K562 (cell line): ENCODE results near the gene CHAMP1. TPM values are rescaled to one million over a fixed set of nuclear protein-coding genes. Genes with fewer than 3 reads are reported as not detected.
"Not testable (repeated sequence)": the region's sequence is repeated elsewhere in the genome, so short reads cannot be mapped to it uniquely, and the experiment has no call there.

ENCODE experiments used
- ATAC-seq: fragments of 200-7000 bp; cut with Tn5 transposase; 3 replicates; pipeline ENCODE4 v1.9.1; 2020; ENCODE audit warnings: moderate library complexity
- BruUV-seq: library from RNA; stranded (reverse); fragments of 400-500 nt; replicated peaks from 2 replicates; lab custom pipeline; 2021; lab: Mats Ljungman, UMichigan
- CTCF ChIA-PET: fragments of 300-600 bp; formaldehyde crosslinking; extraction: SDS; loops from one replicate; lab custom pipeline; 2021; ENCODE audit warnings: low intra/inter-chr PET ratio; lab: Yijun Ruan, JAX
- POLR2A ChIA-PET: fragments of 300-600, 350-650 bp; sonication (Branson Sonifier 250); formaldehyde crosslinking; extraction: SDS; loops from one replicate; lab custom pipeline; 2021; ENCODE audit warnings: antibody characterized with exemption, inconsistent platforms; lab: Yijun Ruan, JAX
- DNase-seq, 4 experiments: peaks; one replicate each; pipeline versions ENCODE4 v3.0.0 to v3.0.0-alpha.2; 2011 to 2018; ENCODE audit warnings: low spot score in 3 of 4, mixed read lengths in 3 of 4; ENCODE audit errors: extremely low read depth in 1 of 4
- FAIRE-seq: peaks from 2 replicates; lab custom pipeline; 2011; peaks lifted over from hg19 to GRCh38; lab: Jason Lieb, UNC
- H2AFZ ChIP-seq: 2 replicates; pipeline ENCODE4 v1.6.0; 2011; ENCODE audit warnings: low read depth, low read length, control low read depth, inconsistent platforms
- H3K27ac ChIP-seq: fragments of 200-600 bp; 3 replicates; pipeline ENCODE4 v1.8.0; 2011; ENCODE audit warnings: low read depth, mild to moderate bottlenecking, control low read depth, inconsistent platforms, low read length, moderate library complexity, mixed read lengths; ENCODE audit errors: extremely low read depth
- H3K27me3 ChIP-seq, 2 experiments: fragments of 300-600 bp in 1 of 2; 2 replicates in 1 of 2; 3 replicates in 1 of 2; pipeline versions ENCODE4 v1.6.0 to v1.8.0; 2011; ENCODE audit warnings: inconsistent platforms in 2 of 2, low read length in 2 of 2, mild to moderate bottlenecking in 1 of 2, mixed read lengths in 1 of 2, moderate library complexity in 1 of 2; ENCODE audit not compliant: control insufficient read depth in 2 of 2, insufficient read depth in 2 of 2
- H3K36me3 ChIP-seq: fragments of 300-600 bp; 3 replicates; pipeline ENCODE4 v1.8.0; 2011; ENCODE audit warnings: mild to moderate bottlenecking, low read length, inconsistent platforms; ENCODE audit not compliant: control insufficient read depth, insufficient read depth
- H3K4me1 ChIP-seq, 2 experiments: fragments of 200-600 bp in 1 of 2; replicated peaks in 1 of 2; 2 replicates in 1 of 2; 3 replicates in 1 of 2; pipeline versions ENCODE4 v1.5.1 to v1.8.0; 2011; ENCODE audit warnings: inconsistent platforms in 2 of 2, low read length in 2 of 2, mild to moderate bottlenecking in 1 of 2, mixed read lengths in 1 of 2, moderate library complexity in 1 of 2; ENCODE audit not compliant: control insufficient read depth in 2 of 2, insufficient read depth in 2 of 2
- H3K4me2 ChIP-seq: 2 replicates; pipeline ENCODE4 v1.6.1; 2011; ENCODE audit warnings: low read length, control low read depth, inconsistent platforms, mixed read lengths; ENCODE audit not compliant: insufficient read depth
- H3K4me3 ChIP-seq: fragments of 200-600 bp; sonication (generic), shearing (Covaris generic); 2 replicates; pipeline ENCODE4 v1.5.1; 2016; ENCODE audit warnings: control low read depth, inconsistent platforms
- H3K79me2 ChIP-seq: fragments of 200-600 bp; 3 replicates; pipeline ENCODE4 v1.8.0; 2011; ENCODE audit warnings: low read length, inconsistent platforms; ENCODE audit not compliant: control insufficient read depth, insufficient read depth
- H3K9ac ChIP-seq, 2 experiments: 2 replicates each; pipeline versions ENCODE4 v1.6.0 to v1.6.1; 2011; ENCODE audit warnings: low read depth in 2 of 2, low read length in 2 of 2, control low read depth in 1 of 2, inconsistent platforms in 1 of 2, mild to moderate bottlenecking in 1 of 2, mixed read lengths in 1 of 2; ENCODE audit not compliant: insufficient read depth in 1 of 2
- H3K9me1 ChIP-seq: one replicate; pipeline ENCODE4 v1.6.0; 2011; ENCODE audit warnings: inconsistent platforms, mild to moderate bottlenecking, low read length, moderate library complexity; ENCODE audit not compliant: control insufficient read depth, insufficient read depth
- H3K9me3 ChIP-seq: replicated peaks from 2 replicates; pipeline ENCODE4 v1.5.1; 2011; ENCODE audit warnings: low read depth, low read length, inconsistent platforms; ENCODE audit not compliant: control insufficient read depth, insufficient read depth
- H4K20me1 ChIP-seq: replicated peaks from 2 replicates; pipeline ENCODE4 v1.6.1; 2011; ENCODE audit warnings: low read length, inconsistent platforms, mixed read lengths; ENCODE audit not compliant: control insufficient read depth, insufficient read depth
- CCNT2 ChIP-seq: IDR thresholded peaks from 2 replicates; pipeline ENCODE4 v1.6.1; 2011; ENCODE audit warnings: borderline replicate concordance, low read depth, mild to moderate bottlenecking, moderate library complexity, mixed read lengths, low read length; ENCODE audit not compliant: insufficient read length; ENCODE audit errors: extremely low read depth
- HDAC1 ChIP-seq, 2 experiments: fragments of 450-650 bp; IDR thresholded peaks; 2 replicates each; pipeline ENCODE4 v1.6.1; 2016 to 2017; ENCODE audit warnings: inconsistent platforms in 1 of 2, mild to moderate bottlenecking in 1 of 2, moderate library complexity in 1 of 2
- IRF1 ChIP-seq: sonication (generic); formaldehyde crosslinking; IDR thresholded peaks from 2 replicates; pipeline ENCODE4 v1.8.0; 2022; ENCODE audit warnings: missing genetic modification reagents, mild to moderate bottlenecking, borderline replicate concordance
- KLF13 ChIP-seq: fragments of 450-650 bp; IDR thresholded peaks from 2 replicates; pipeline ENCODE4 v1.6.1; 2016; ENCODE audit warnings: missing genetic modification characterization, low read depth, mild to moderate bottlenecking, missing compliant biosample characterization, moderate library complexity, borderline replicate concordance
- MAZ ChIP-seq, 2 experiments: fragments of 450-650 bp in 1 of 2; sonication (generic) in 1 of 2; formaldehyde crosslinking; IDR thresholded peaks in 1 of 2; conservative IDR thresholded peaks in 1 of 2; 2 replicates each; pipeline versions ENCODE4 v1.4.0 to v1.5.0; 2020; ENCODE audit warnings: mild to moderate bottlenecking in 1 of 2, missing genetic modification reagents in 1 of 2
- MIER1 ChIP-seq: fragments of 450-650 bp; IDR thresholded peaks from 2 replicates; pipeline ENCODE4 v1.6.1; 2016; ENCODE audit warnings: antibody characterized with exemption, mild to moderate bottlenecking, low read depth
- MLX ChIP-seq, 2 experiments: fragments of 450-650 bp in 1 of 2; sonication (generic) in 1 of 2; formaldehyde crosslinking; conservative IDR thresholded peaks; 2 replicates each; pipeline versions ENCODE4 v1.4.0 to v1.8.1; 2020 to 2022; ENCODE audit warnings: mild to moderate bottlenecking in 1 of 2, missing genetic modification reagents in 1 of 2
- NCOR1 ChIP-seq: fragments of 450-650 bp; IDR thresholded peaks from 2 replicates; pipeline ENCODE4 v1.6.1; 2016; ENCODE audit warnings: mild to moderate bottlenecking, moderate library complexity
- RBM25 ChIP-seq: fragments of 200-400 bp; formaldehyde crosslinking; IDR thresholded peaks from 2 replicates; pipeline ENCODE4 v1.6.1; 2018; ENCODE audit warnings: low read length, low read depth, moderate library complexity; ENCODE audit not compliant: severe bottlenecking
- SIX5 ChIP-seq, 2 experiments: IDR thresholded peaks; 2 replicates each; pipeline ENCODE4 v1.6.1; 2011; ENCODE audit warnings: low read length in 2 of 2, borderline replicate concordance in 1 of 2, low read depth in 1 of 2, mild to moderate bottlenecking in 1 of 2, moderate library complexity in 1 of 2; ENCODE audit not compliant: insufficient read depth in 1 of 2
- ZNF146 ChIP-seq: IDR thresholded peaks from one replicate; pipeline ENCODE4 v1.6.1; 2018; ENCODE audit warnings: missing compliant biosample characterization; ENCODE audit not compliant: unreplicated experiment
- WGBS: fragments of 100-300 bp; shearing (Covaris generic); methylation state at CpG from one replicate; pipeline ENCODE4 v1.1.6; 2016; ENCODE audit warnings: low coverage, mixed read lengths; ENCODE audit not compliant: insufficient coverage; ENCODE audit errors: missing lambda C conversion rate; 5-methylcytosine and 5-hydroxymethylcytosine counted together
- in situ Hi-C: fragments of 300-500 bp; cut with MboI; formaldehyde crosslinking; loops from 4 replicates; pipeline ENCODE4 v1.15.0; 2018; ENCODE audit warnings: inconsistent platforms, mixed read lengths
- intact Hi-C: fragments of 100-400 bp; cut with micrococcal nuclease; formaldehyde crosslinking; loops from 2 replicates; pipeline ENCODE4 v1.14.2; 2022
- polyA plus RNA-seq, 8 experiments: library from polyadenylated mRNA; depleted of rRNA in 4 of 8; stranded (reverse) in 5 of 8; unstranded in 3 of 8; fragments of >200 nt; fragmentation: Nextera tagmentation in 2 of 8; fragmentation: Illumina TruSeq in 1 of 8; extraction: Ambion mirVana in 2 of 8; extraction: Trizol in 1 of 8; gene quantifications; 2 replicates each; pipeline versions ENCODE4 v1.2.1 to v1.2.3, GENCODE V29; 2011 to 2014; ENCODE audit warnings: inconsistent platforms in 1 of 8, missing spikeins in 1 of 8
- total RNA-seq, 7 experiments: library from RNA; depleted of rRNA in 6 of 7; stranded (reverse); fragments of >200 nt in 6 of 7; fragmentation: Illumina TruSeq in 2 of 7; extraction: Trizol in 2 of 7; gene quantifications; 2 replicates each; pipeline versions ENCODE4 v1.2.1 to v1.2.3, GENCODE V29; 2011 to 2021; ENCODE audit warnings: low replicate concordance in 1 of 7
- TF ChIP-seq, protein P1 (sequence below): fragments of 250-450 bp; sonication (Bioruptor Pico); IDR thresholded peaks from 2 replicates; pipeline ENCODE4 v1.4.0; 2020

The CHAMP1 gene
- total and polyA plus RNA-seq, 9 of the 15 experiments (the other 6 are each of a cell fraction or from before 2014, with no cell fraction given): 0.70 to 40.6 (median 15.3) TPM

- H2AFZ ChIP-seq, CTCF ChIA-PET, intact Hi-C loops, in situ Hi-C loops, H3K4me2 ChIP-seq, H3K27ac ChIP-seq, H3K79me2 ChIP-seq, BruUV-seq, DNase-seq, H3K4me3 ChIP-seq, H3K36me3 ChIP-seq, H3K9me3 ChIP-seq, ATAC-seq, H3K4me1 ChIP-seq, H4K20me1 ChIP-seq: not testable (repeated sequence)
- peak; percentile 42 for TF ChIP-seq RBM25
- peak; percentile 83 for TF ChIP-seq ZNF146 (CRISPR knock-in tag)
- TF ChIP-seq, all 486 proteins: peak for 2; not testable (repeated sequence) for 484
- H3K9ac ChIP-seq, H3K27me3 ChIP-seq, FAIRE-seq, H3K9me1 ChIP-seq: not testable (repeated sequence)
- POLR2A ChIA-PET: interaction anchor here (0.9 kb wide), 1 partner anchor 17 kb away, joined by 3 read pairs; no protein-coding TSS in a partner anchor
- WGBS: 70% methylated on average over 1 of the region's 1 CpG
Measured at GRCh38 chr13:114336457-114336856, 22.2 kb downstream of the CHAMP1 start.

DNA sequence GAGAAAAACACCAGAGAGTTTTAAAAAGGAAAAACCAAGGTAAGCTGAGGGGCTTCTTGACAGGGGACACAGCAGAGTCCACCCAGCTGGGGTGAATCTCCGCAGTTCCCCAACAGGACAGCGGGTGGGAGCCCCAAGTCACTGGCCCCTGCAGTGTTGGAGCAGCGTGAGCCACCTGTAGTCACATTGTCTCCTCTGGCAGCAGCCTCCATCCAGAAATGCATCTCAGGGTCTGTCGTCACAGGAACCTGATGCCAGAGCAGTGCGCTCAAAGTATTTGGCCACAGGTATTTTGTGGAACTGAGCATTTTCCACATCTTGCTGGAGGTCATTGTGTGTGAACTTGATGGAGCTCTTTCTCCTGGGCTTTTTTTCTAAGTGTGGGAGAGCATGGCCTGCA, 24.7 kb downstream of the CHAMP1 start:
- H2AFZ ChIP-seq: no peak overlapping the region
- in situ Hi-C loops: no loop called here
- no peak overlapping the region for H3K4me2 ChIP-seq
- H3K9ac ChIP-seq: 0 out of 4 replicates have a peak overlapping the region, but pooled peaks of 1 of the 2 experiments have one; percentile 45
- peak; percentile 45; the same call in 1 of the 3 replicates for ATAC-seq
- H3K27ac ChIP-seq: no peak overlapping the region
- POLR2A ChIA-PET: no interaction called here
- no peaks in the 10 kb centered on the region for H3K9me3 ChIP-seq
- H3K27me3 ChIP-seq: no peaks in the 10 kb centered on the region
- no peaks in the 10 kb centered on the region for H4K20me1 ChIP-seq
- CTCF ChIA-PET: no interaction called here
- no peak for TF ChIP-seq KLF13 (tag)
- TF ChIP-seq HDAC1 (IDR thresholded peaks at IDR 0.05): no peak
- TF ChIP-seq MIER1: no peak
- TF ChIP-seq NCOR1: no peak
- TF ChIP-seq CCNT2: no peak
- TF ChIP-seq SIX5 (IDR thresholded peaks at IDR 0.05; ENCODE audit: borderline replicate concordance in 1 of 2, insufficient read depth in 1 of 2, low read depth in 1 of 2, low read length in 2 of 2): no peak
- TF ChIP-seq, protein P1, sequence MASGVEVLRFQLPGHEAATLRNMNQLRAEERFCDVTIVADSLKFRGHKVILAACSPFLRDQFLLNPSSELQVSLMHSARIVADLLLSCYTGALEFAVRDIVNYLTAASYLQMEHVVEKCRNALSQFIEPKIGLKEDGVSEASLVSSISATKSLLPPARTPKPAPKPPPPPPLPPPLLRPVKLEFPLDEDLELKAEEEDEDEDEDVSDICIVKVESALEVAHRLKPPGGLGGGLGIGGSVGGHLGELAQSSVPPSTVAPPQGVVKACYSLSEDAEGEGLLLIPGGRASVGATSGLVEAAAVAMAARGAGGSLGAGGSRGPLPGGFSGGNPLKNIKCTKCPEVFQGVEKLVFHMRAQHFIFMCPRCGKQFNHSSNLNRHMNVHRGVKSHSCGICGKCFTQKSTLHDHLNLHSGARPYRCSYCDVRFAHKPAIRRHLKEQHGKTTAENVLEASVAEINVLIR: no peak
- TF ChIP-seq MAZ (CRISPR knock-in tag; conservative IDR thresholded peaks at IDR 0.05 in 1 of 2, IDR thresholded peaks at IDR 0.05 in 1 of 2): no peak
- no peak for TF ChIP-seq IRF1
- TF ChIP-seq MLX (CRISPR knock-in tag; conservative IDR thresholded peaks at IDR 0.05): no peak
- TF ChIP-seq, all 486 proteins: peak for 0
- WGBS: 65% methylated on average over 5 of the region's 5 CpGs
- FAIRE-seq (no peak), DNase-seq (no peak)
- Histone ChIP-seq H3K36me3 (no peaks in the 10 kb centered on the region), H3K4me1 (no peaks in the 10 kb centered on the region; a peak in 2 of 5 replicates), H3K79me2 (no peaks in the 10 kb centered on the region), H3K9me1 (no peaks in the 10 kb centered on the region), H3K4me3 (no peak overlapping the region)
- no TSS peak for BruUV-seq
- intact Hi-C loops: no loop called here
